HG02610 (cell line): Measurements from ENCODE around the gene DNAH6.
A peak's percentile ranks its signal among the peaks of the same experiment; 100 is the strongest.
"Not testable (repeated sequence)": the region's sequence is repeated elsewhere in the genome, so short reads cannot be mapped to it uniquely, and the experiment has no call there.

Source experiments
- ATAC-seq: cut with Tn5 transposase; IDR thresholded peaks from one replicate; pipeline ENCODE4 v1.9.1; 2021; ENCODE audit warnings: mild to moderate bottlenecking, moderate library complexity; ENCODE audit not compliant: unreplicated experiment

DNAH6 gene

GRCh38 chr2:84496386-84496785 is 19.9 kb upstream of the DNAH6 start:
- no peak for ATAC-seq

- no peak for ATAC-seq
Observed at GRCh38 chr2:84497285-84497684, 19.0 kb upstream of the DNAH6 start.

DNA sequence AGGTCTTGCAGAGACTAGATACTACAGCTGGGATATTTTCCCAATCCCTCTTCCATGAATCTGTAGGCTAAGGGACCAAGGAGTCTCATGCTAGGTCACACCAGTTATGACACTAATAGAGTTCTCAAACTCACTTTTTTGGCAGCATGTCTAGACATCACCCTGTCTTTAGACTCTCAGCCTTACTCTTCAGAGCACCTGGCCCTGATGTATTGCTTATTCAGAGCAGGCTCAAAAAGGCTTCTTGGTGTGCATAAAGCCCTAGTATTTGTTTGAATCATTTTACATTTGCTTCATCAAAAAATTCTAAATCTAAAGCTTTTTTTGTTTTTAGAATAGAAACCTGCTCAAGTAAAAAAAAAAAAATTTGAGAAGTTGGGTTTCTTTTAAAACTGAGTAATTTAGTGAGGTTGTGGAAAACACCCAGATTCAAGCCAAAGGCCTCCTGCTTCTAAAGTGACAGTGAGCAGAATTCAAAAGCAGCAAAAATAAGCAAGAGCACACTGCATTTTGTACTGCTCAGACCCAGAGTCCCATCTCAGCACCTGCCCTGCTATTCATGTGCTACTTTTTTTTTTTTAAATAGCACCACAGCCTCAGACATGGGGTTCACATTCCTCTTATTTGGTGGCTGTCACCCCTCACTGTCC is 18.0 kb upstream of the DNAH6 start:
- ATAC-seq = peak; percentile 62

DNA sequence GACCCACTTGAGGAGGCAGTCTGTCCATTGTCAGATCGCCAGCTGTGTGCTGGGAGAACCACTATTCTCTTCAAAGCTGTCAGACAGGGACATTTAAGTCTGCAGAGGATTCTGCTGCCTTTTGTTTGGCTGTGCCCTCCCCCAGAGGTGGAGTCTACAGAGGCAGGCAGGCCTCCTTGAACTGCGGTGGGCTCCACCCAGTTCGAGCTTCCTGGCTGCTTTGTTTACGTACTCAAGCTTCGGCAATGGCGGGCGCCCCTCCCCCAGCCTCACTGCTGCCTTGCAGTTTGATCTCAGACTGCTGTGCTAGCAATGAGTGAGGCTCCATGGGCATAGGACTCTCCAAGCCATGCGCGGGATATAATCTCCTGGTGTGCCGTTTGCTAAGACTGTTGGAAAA is 5.3 kb upstream of the DNAH6 start:
- ATAC-seq = not testable (repeated sequence)

GRCh38 chr2:84515788-84516187 is 510 bp upstream of the DNAH6 start:
- ATAC-seq = no peak

DNA sequence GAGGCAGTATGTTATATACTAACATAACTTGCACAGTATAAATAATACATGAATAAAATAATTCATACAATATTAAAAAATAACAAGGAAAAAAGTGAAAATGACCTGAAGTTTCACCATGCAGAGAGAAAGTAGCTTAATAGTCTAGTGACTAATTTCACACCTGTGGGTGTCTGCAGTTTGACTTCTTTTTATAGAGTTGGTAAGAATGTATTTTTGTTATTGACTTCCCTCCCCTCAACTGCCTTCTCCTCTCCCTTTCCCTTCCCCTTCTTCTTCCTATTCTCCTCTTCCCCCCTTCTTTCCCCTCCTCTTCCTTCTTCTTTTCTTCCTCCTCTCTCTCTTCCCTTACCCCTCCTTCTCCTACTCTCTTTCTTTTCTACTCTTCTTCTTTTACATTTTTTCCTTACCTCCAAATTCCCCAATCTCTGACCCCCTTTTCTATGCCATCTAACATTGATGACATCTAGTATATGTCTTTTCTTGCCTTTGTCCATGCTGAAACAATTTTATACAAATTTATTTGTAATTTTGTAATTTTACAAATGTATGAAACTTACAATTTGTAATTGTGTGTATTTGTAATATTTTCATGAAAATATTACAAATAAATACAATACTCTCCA is 3.1 kb downstream of the DNAH6 start:
- ATAC-seq = no peak

DNA sequence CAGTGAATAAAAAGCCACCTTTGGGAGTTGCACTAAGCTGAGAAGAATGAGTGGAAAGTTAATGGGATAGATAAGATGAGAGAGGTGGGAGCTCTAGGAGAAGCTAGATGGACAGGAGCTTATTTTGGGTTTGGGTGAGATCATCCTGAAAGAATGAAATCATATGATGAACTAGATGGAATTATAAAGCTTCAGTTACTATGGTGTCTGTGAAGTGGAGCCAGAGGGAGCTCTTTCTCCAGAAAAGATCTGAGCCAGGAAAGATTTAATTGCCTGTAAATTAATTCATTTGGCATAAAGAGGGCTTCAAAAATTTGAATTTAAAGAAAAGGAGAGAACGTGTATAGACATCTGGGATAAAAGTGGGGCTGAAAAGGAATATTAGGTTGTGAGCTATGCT is 10.3 kb downstream of the DNAH6 start:
- ATAC-seq = no peak

GRCh38 chr2:84527137-84528129 is 11.1 kb downstream of the DNAH6 start:
- no peak for ATAC-seq

DNA sequence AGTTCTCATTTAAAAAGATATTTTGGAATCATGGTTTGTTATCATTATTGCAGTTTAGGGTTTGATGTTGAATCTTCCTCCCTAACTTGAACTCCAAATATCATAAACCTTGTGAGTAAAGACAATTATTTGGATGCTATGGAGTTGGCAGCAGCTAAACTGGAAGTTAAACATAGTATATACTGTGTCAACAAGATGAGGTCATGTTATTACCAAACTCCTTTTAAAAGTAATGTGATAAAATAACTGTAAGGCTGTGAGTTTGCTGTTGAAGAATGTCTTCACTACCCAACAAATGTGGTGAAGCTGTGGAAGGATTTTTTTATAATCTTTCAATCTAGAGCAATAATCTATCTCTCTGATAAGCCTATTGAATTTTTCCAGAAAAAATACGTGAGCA is 16.0 kb downstream of the DNAH6 start:
- ATAC-seq = no peak

- ATAC-seq = no peak
Observed at GRCh38 chr2:84534225-84534624, 17.9 kb downstream of the DNAH6 start.

DNA sequence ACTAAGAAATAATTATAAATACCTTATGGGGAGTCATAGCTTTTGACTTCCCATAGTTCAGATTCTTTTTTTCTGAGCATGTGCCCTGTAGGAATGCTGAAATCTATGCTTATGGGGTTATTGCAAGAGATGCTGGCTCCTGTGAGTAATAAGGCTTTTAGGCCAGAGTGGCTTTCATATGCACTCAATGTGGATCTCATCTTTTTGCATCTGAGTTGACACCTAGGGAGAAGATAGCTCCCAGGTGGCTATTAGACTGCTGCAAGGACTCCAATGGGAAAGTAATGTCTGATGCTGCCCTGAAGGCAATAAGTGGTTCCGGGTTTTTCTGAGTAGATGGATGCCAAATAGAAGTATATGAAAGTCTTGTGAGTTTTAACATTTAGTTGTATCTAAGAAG is 21.0 kb downstream of the DNAH6 start:
- ATAC-seq = no peak

GRCh38 chr2:84539729-84540128 is 23.4 kb downstream of the DNAH6 start:
- ATAC-seq = no peak

DNA sequence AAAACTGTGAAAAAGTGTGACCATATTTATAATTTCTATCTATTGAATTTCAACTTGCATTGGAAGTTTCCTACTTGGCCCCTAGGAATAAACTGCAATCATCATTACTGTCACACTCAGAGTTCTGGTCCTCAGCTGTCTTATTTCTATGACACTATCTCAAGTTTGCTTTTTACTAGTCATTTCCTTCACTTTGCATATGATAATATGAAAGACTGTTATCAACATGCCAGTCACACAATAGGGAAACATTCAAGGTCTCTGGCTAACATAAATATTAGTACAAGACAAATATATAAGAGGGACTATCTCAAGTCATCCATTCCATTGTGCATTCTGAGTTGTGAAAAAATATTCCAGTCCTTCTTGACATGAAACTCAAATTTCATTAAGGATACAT is 28.7 kb downstream of the DNAH6 start:
- ATAC-seq = no peak

GRCh38 chr2:84546551-84546950 is 30.3 kb downstream of the DNAH6 start:
- no peak for ATAC-seq

DNA sequence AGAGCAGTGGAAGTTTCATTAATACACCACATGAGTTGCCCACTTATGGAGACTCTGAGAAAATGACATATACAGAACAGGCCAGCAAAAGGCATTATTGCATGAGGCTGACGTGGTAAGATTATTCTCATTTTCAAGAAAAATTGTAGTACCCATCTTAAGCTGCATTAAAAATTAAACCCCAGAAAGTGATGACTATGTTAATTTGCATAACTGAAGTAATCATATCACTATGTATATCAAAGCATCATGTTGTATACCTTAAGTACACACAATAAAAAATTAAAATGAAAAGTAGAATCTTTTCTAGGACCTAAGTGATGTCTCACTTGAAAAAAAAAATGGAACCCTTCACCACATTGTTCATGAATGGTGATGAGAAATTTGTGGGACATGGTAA is 32.0 kb downstream of the DNAH6 start:
- ATAC-seq = no peak

DNA sequence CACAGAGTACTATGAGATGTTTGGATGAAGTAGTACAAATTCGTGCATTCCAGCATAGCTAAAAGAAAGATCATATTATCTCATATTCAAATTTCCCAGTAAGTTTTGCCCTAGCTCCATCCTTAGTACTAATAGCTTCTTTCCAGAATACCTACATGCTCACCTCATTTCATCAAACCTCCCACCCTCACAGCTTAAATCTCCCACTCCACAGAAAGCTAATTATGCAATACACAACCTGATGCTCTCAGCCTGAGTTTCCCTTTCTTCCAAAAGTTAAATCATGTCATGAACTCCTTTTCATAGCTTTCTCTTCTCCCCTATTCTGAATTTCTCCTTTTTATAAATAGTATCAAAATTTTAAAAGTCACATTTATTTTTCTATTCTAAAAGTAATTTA is 34.6 kb downstream of the DNAH6 start:
- ATAC-seq = no peak

- not testable (repeated sequence) for ATAC-seq
Observed at GRCh38 chr2:84551526-84551925, 35.2 kb downstream of the DNAH6 start.

- no peak for ATAC-seq
Observed at GRCh38 chr2:84556190-84556589, 39.9 kb downstream of the DNAH6 start.

GRCh38 chr2:84559838-84560237 is 43.5 kb downstream of the DNAH6 start:
- ATAC-seq = no peak

GRCh38 chr2:84579661-84580060 is 63.4 kb downstream of the DNAH6 start:
- no peak for ATAC-seq

- ATAC-seq = no peak
Observed at GRCh38 chr2:84603911-84604310, 87.6 kb downstream of the DNAH6 start.

DNA sequence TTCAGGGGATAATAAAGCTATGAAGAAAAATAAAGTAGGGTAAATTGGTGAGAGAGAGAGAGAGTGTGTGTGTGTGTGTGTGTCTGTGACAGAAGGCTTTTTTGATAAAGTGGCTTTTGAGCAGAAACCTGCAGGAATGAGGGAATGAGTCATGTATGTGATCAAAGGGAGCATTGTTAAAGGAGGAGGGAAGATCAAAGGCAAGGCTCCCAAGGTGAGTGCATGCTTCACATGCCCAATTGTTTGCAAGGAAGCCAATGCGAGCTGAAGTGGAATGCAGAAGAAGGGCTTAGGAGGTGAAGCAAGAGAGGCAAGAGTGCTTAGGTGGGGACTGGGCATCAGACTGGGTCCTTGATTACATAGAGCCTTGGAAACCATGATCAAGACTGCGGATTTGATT is 96.8 kb downstream of the DNAH6 start:
- ATAC-seq = no peak
